Upper lobe of left lung (tissue), 4 donors: Measurements from ENCODE around the gene ENTHD1.

ENCODE experiments used
- EP300 ChIP-seq, 4 donors: sonication (generic); formaldehyde crosslinking; IDR thresholded peaks; one replicate each; pipeline ENCODE4 v1.5.1; 2017; ENCODE audit warnings: antibody characterized with exemption in 4 of 4, control low read depth in 2 of 4
- POLR2A ChIP-seq, 4 donors: fragments of 450-650 bp; IDR thresholded peaks; one replicate each; pipeline ENCODE4 v1.5.1; 2016 to 2017; ENCODE audit warnings: antibody characterized with exemption in 4 of 4, mild to moderate bottlenecking in 2 of 4
- TF ChIP-seq, protein P1 (sequence below), 6 experiments: fragments of 450-650 bp in 4 of 6; fragments of 200-600 bp in 2 of 6; sonication (generic) in 2 of 6; IDR thresholded peaks; one replicate each; pipeline ENCODE4 v1.5.1; 2016 to 2019; ENCODE audit warnings: antibody characterized with exemption in 6 of 6

DNA sequence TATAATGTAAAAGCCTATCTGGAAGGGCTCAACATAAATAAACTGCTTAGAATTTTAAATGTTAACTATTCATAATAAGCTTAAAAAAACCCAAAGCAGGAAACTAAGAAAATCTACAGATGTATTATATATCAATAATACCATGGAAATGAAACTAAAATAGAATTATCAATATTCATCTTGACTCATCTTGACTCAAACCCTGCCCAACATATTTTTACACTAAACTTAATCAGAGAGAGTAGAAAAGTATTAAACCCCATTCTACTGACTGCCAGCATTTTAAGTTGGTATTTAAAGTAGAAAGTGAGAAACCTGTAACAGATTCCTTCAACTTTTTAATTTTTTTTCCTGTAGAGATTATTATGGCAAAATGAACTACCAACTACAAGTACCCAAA lies 149.2 kb downstream of the ENTHD1 start:
- TF ChIP-seq, protein P1, sequence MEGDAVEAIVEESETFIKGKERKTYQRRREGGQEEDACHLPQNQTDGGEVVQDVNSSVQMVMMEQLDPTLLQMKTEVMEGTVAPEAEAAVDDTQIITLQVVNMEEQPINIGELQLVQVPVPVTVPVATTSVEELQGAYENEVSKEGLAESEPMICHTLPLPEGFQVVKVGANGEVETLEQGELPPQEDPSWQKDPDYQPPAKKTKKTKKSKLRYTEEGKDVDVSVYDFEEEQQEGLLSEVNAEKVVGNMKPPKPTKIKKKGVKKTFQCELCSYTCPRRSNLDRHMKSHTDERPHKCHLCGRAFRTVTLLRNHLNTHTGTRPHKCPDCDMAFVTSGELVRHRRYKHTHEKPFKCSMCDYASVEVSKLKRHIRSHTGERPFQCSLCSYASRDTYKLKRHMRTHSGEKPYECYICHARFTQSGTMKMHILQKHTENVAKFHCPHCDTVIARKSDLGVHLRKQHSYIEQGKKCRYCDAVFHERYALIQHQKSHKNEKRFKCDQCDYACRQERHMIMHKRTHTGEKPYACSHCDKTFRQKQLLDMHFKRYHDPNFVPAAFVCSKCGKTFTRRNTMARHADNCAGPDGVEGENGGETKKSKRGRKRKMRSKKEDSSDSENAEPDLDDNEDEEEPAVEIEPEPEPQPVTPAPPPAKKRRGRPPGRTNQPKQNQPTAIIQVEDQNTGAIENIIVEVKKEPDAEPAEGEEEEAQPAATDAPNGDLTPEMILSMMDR (IDR thresholded peaks at IDR 0.05) = no peak
- TF ChIP-seq EP300 (IDR thresholded peaks at IDR 0.05) (no peak), POLR2A (IDR thresholded peaks at IDR 0.05) (no peak)
